ENCODE measurements around the gene CSF2RB. TPM values are rescaled to one million over a fixed set of nuclear protein-coding genes. Genes with fewer than 3 reads are reported as not detected.

CSF2RB gene
- polyA plus RNA-seq, 2 of the 4 experiments (the other 2 are of a cell fraction) = not detected

GRCh38 chr22:36935694-36936093 is 22.3 kb downstream of the CSF2RB start:
- Histone ChIP-seq H3K4me1 (no peaks in the 10 kb centered on the region), H3K4me2 (no peak overlapping the region), H3K4me3 (no peak overlapping the region), H3K27ac (no peak overlapping the region), H3K9me3 (no peaks in the 10 kb centered on the region)
- ChIA-PET CTCF (no interaction called here), POLR2A (no interaction called here)
- TF ChIP-seq GATA3 (IDR thresholded peaks at IDR 0.05; ENCODE audit: borderline replicate concordance) (no peak), RCOR1 (IDR thresholded peaks at IDR 0.05; ENCODE audit: low read depth, low read length) (no peak), HOXB13 (CRISPR knock-in tag; IDR thresholded peaks at IDR 0.05; ENCODE audit: low read depth) (no peak), NFE2L2 (conservative IDR thresholded peaks at IDR 0.05; ENCODE audit: low read length) (no peak), SREBF2 (IDR thresholded peaks at IDR 0.05) (no peak), HDAC2 (IDR thresholded peaks at IDR 0.05) (no peak), CBX2 (IDR thresholded peaks at IDR 0.05; ENCODE audit: borderline replicate concordance, low read depth) (no peak), NR3C1 (IDR thresholded peaks at IDR 0.05) (no peak), FOSL2 (IDR thresholded peaks at IDR 0.05) (no peak), FOSL2 (CRISPR knock-in tag; IDR thresholded peaks at IDR 0.05) (no peak)
- TF ChIP-seq, protein P1, sequence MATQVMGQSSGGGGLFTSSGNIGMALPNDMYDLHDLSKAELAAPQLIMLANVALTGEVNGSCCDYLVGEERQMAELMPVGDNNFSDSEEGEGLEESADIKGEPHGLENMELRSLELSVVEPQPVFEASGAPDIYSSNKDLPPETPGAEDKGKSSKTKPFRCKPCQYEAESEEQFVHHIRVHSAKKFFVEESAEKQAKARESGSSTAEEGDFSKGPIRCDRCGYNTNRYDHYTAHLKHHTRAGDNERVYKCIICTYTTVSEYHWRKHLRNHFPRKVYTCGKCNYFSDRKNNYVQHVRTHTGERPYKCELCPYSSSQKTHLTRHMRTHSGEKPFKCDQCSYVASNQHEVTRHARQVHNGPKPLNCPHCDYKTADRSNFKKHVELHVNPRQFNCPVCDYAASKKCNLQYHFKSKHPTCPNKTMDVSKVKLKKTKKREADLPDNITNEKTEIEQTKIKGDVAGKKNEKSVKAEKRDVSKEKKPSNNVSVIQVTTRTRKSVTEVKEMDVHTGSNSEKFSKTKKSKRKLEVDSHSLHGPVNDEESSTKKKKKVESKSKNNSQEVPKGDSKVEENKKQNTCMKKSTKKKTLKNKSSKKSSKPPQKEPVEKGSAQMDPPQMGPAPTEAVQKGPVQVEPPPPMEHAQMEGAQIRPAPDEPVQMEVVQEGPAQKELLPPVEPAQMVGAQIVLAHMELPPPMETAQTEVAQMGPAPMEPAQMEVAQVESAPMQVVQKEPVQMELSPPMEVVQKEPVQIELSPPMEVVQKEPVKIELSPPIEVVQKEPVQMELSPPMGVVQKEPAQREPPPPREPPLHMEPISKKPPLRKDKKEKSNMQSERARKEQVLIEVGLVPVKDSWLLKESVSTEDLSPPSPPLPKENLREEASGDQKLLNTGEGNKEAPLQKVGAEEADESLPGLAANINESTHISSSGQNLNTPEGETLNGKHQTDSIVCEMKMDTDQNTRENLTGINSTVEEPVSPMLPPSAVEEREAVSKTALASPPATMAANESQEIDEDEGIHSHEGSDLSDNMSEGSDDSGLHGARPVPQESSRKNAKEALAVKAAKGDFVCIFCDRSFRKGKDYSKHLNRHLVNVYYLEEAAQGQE (IDR thresholded peaks at IDR 0.05) = no peak
- TF ChIP-seq, protein P2, sequence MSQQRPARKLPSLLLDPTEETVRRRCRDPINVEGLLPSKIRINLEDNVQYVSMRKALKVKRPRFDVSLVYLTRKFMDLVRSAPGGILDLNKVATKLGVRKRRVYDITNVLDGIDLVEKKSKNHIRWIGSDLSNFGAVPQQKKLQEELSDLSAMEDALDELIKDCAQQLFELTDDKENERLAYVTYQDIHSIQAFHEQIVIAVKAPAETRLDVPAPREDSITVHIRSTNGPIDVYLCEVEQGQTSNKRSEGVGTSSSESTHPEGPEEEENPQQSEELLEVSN (IDR thresholded peaks at IDR 0.05; ENCODE audit: borderline replicate concordance, low read depth) = no peak
- 61% methylated on average over 3 of the region's 3 CpGs for WGBS (ENCODE audit: missing lambda C conversion rate)
- no peak for ATAC-seq
- no peak for FAIRE-seq
- DNase-seq (ENCODE audit: low read depth in 1 of 2, low spot score in 1 of 2) = no peak

- H3K27ac ChIP-seq = no peak overlapping the region
- CTCF ChIA-PET = interaction anchor here (0.6 kb wide), 3 partner anchors 41 to 514 kb away, joined by 3 to 4 read pairs (median 3); no protein-coding TSS in a partner anchor
- POLR2A ChIA-PET = no interaction called here
- H3K4me2 ChIP-seq = no peak overlapping the region
- H3K9me3 ChIP-seq = no peaks in the 10 kb centered on the region
- DNase-seq (ENCODE audit: low read depth in 1 of 2, low spot score in 1 of 2) (no peak), ATAC-seq (no peak), FAIRE-seq (no peak)
- no peak overlapping the region for H3K4me3 ChIP-seq
- 66% methylated on average over 13 of the region's 20 CpGs for WGBS (ENCODE audit: missing lambda C conversion rate)
- no peaks in the 10 kb centered on the region for H3K4me1 ChIP-seq
- no peak for TF ChIP-seq KDM5A (IDR thresholded peaks at IDR 0.05)
- no peak for TF ChIP-seq FOSB (CRISPR knock-in tag; IDR thresholded peaks at IDR 0.05)
- TF ChIP-seq RNF2 (IDR thresholded peaks at IDR 0.05; ENCODE audit: borderline replicate concordance, low read depth) = no peak
- no peak for TF ChIP-seq RAD21 (conservative IDR thresholded peaks at IDR 0.05 in 1 of 2, IDR thresholded peaks at IDR 0.05 in 1 of 2)
- TF ChIP-seq CBX2 (IDR thresholded peaks at IDR 0.05; ENCODE audit: borderline replicate concordance, low read depth) = no peak
- no peak for TF ChIP-seq POLR2A (IDR thresholded peaks at IDR 0.05; ENCODE audit: low read length)
- TF ChIP-seq, protein P3, sequence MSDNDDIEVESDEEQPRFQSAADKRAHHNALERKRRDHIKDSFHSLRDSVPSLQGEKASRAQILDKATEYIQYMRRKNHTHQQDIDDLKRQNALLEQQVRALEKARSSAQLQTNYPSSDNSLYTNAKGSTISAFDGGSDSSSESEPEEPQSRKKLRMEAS (IDR thresholded peaks at IDR 0.05) = no peak
- TF ChIP-seq, protein P4, sequence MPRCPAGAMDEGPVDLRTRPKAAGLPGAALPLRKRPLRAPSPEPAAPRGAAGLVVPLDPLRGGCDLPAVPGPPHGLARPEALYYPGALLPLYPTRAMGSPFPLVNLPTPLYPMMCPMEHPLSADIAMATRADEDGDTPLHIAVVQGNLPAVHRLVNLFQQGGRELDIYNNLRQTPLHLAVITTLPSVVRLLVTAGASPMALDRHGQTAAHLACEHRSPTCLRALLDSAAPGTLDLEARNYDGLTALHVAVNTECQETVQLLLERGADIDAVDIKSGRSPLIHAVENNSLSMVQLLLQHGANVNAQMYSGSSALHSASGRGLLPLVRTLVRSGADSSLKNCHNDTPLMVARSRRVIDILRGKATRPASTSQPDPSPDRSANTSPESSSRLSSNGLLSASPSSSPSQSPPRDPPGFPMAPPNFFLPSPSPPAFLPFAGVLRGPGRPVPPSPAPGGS (IDR thresholded peaks at IDR 0.05) = no peak
- TF ChIP-seq GATA3 (IDR thresholded peaks at IDR 0.05; ENCODE audit: borderline replicate concordance) = no peak
- no peak for TF ChIP-seq ZSCAN20 (CRISPR knock-in tag; IDR thresholded peaks at IDR 0.05)
- TF ChIP-seq, protein P5, sequence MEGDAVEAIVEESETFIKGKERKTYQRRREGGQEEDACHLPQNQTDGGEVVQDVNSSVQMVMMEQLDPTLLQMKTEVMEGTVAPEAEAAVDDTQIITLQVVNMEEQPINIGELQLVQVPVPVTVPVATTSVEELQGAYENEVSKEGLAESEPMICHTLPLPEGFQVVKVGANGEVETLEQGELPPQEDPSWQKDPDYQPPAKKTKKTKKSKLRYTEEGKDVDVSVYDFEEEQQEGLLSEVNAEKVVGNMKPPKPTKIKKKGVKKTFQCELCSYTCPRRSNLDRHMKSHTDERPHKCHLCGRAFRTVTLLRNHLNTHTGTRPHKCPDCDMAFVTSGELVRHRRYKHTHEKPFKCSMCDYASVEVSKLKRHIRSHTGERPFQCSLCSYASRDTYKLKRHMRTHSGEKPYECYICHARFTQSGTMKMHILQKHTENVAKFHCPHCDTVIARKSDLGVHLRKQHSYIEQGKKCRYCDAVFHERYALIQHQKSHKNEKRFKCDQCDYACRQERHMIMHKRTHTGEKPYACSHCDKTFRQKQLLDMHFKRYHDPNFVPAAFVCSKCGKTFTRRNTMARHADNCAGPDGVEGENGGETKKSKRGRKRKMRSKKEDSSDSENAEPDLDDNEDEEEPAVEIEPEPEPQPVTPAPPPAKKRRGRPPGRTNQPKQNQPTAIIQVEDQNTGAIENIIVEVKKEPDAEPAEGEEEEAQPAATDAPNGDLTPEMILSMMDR (IDR thresholded peaks at IDR 0.05) = no peak
- TF ChIP-seq, protein P1 (IDR thresholded peaks at IDR 0.05) = no peak
- no peak for TF ChIP-seq KDM1A (IDR thresholded peaks at IDR 0.05; ENCODE audit: low read depth)
- no peak for TF ChIP-seq ESRRA (IDR thresholded peaks at IDR 0.05; ENCODE audit: borderline replicate concordance, low read length)
- TF ChIP-seq FOSL2 (IDR thresholded peaks at IDR 0.05) = no peak
- no peak for TF ChIP-seq FOSL2 (CRISPR knock-in tag; IDR thresholded peaks at IDR 0.05)
- no peak for TF ChIP-seq CBX8 (IDR thresholded peaks at IDR 0.05)
- TF ChIP-seq HEYL (CRISPR knock-in tag; IDR thresholded peaks at IDR 0.05) = no peak
- no peak for TF ChIP-seq PHF8 (IDR thresholded peaks at IDR 0.05; ENCODE audit: borderline replicate concordance, low read depth)
These were observed 23.1 kb downstream of the CSF2RB start for GRCh38 chr22:36936362-36937116.
